HG03175 (cell line): ENCODE results near the gene TLCD3B.
A peak's percentile ranks its signal among the peaks of the same experiment; 100 is the strongest.
"Not testable (repeated sequence)": the region's sequence is repeated elsewhere in the genome, so short reads cannot be mapped to it uniquely, and the experiment has no call there.

ENCODE experiments used
- ATAC-seq: cut with Tn5 transposase; IDR thresholded peaks from one replicate; pipeline ENCODE4 v1.9.1; 2021; ENCODE audit warnings: mild to moderate bottlenecking, moderate library complexity; ENCODE audit not compliant: unreplicated experiment

TLCD3B gene

GRCh38 chr16:30063278-30063892, 32.3 kb upstream of the TLCD3B start:
- no peak for ATAC-seq

DNA sequence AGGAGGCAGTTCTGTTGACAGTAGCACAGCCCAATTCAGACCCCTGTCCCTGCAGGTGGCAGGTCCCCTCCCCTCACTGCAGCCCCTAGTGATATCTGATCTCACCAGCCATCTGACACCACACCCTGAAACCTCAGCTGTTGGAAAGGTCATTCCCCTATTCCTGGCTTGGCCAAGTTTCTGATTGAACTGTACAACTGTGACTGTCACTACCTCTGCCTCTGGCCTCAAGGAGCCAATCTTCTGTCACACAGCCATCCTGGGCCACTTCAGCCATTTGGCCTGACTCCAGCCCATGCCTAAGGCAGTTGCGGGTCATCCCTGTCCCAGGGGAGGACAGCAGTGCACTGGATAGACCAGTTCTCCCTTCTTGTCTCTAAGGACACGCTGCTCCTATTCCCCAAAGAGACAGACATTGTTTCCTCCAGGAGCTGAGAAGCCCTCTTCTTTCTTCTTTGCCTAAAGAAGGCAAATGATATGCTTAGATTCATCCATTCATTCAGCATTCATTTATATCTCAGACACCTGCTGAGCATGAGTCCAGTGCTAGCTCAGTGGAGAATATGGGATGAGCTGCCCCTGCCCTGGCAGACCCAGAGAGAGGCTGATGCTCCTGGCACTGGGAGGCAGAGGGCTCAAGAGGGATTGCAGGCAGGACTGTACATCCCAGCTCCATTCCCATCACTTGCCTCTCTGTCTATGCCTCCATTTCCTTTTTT, 29.9 kb upstream of the TLCD3B start:
- no peak for ATAC-seq

DNA sequence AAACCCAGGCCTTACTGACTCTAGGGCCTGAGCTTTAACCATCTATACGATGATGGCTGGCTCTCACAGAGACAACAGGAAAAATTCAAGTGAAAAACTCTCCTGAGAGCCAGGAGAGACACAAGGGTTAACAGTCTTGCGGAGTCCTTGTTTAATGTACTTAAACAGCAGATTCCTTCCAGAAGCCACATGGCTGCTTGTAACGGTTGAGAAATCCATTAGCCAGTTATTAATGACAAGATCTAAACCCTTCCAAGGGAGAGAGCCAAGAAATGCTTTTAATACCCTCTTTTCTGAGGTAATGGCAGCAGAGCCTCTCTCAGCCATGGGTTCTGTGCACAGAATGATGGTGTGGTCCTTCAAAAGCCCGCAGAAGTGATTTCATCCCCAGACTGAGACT, 29.3 kb upstream of the TLCD3B start:
- ATAC-seq, result no peak

DNA sequence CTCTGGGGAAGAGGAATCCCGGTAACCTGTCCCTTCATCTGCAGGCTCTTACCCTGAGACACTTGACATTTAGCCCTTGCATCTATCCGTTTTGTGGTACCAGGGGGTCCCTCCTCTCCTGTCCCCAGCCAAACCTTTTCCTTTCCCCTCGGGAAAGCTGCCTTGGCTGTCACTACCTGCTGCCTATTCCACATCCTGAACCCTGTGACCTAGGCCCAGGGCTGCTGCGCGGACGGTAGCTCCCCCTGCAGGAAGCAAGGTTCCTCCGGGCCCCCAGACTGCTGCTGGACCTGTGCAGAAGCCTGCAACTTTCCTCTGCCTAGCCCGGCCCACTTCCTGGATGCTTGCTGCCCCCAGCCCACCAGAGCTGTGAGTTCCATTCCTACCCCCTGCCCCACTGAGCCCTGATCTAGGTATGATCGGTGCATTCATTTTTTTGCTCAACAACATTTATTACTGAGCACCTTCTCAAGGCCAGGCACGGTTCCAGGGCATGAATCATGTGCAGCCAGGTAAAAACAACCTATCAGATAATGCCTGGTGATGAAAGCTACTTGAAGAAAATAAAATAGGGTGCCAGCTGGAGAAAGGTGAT, 24.0 kb upstream of the TLCD3B start:
- ATAC-seq, result no peak

GRCh38 chr16:30054451-30054850, 23.4 kb upstream of the TLCD3B start:
- no peak for ATAC-seq

DNA sequence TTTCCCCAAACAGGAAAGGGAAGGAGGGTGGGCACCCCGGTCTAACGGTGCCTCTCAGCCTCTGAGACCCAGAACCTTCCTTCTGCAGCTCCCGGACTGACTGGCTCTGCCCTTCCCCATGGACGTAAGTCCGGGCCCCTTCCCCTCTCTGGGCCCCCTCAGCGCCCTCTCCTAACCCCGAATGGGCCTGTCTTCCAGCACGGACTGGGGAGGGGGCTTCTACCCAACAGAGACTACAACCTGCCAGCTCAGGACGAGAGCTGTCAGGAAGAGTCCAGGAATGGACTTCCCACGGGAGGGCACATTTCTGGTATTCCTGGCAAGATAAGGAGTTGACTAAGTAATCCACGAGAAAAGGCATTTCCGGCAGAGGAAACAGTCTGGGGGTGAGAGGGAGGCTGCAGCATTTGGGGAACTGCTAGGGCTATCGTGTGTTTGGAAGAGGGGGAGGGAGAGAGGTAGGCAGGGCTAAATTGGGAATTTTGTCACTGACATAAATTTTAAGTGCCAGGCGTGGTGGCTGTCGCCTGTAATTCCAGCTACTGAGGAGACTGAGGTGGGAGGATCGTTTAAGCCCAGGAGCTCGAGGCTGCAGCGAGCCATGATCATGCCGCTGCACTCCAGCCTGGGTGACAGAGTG, 22.4 kb upstream of the TLCD3B start:
- no peak for ATAC-seq

DNA sequence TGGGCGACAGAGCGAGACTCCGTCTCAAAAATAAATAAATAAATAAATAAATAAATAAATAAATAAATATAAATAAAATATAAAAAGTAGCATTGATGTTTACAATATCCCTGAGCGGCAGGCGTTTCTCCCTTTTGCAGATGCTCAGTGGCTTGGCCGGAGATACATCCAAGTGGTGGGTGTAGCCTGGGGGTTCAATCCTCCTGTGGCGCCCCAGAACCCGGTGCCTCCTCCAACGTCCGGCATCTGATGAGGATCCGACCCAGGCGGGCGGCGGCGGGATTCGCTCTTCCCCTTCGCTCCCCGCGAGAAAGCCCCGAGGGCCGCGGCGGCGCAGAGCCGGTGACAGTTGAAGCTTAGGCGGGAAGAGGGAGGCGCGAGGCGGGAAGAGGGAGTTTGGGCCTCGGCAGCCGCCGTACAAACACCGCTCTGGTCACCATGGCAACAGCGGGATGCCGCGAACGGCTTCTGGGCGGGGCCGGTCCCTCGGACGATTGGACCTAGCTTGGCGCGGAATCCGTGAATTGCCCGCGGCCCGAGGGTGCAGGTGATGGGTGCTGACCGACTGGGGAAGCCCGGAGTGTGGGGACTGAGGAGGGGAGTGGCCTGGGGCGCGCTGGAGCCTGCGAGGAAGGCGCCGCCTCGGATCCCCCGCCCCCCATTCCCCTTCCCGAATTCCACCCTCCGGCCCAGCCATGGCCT, 21.8 kb upstream of the TLCD3B start:
- peak; percentile 74 for ATAC-seq

GRCh38 chr16:30051518-30051917, 20.4 kb upstream of the TLCD3B start:
- ATAC-seq, result no peak

GRCh38 chr16:30049871-30050270, 18.8 kb upstream of the TLCD3B start:
- no peak for ATAC-seq

DNA sequence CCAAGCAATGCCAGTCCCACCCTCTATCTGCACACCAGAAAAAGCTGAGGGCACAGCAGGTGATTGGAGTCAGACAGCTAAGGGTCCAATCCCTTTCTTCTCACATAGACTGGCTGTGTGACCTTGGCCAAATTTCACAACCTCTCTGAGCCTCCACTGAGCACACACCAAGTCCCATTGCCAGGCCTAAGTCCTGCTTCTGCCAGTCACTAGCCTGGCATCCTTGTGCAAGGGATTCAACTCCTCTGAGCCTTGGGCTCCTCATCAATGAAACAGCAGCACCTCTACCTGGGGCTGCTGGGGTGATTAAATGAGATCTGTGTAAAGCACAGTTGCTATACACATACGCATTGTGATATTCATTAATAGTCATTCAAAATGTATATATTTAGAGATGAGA, 15.5 kb upstream of the TLCD3B start:
- ATAC-seq, result no peak

GRCh38 chr16:30046178-30046577, 15.1 kb upstream of the TLCD3B start:
- ATAC-seq, result no peak

DNA sequence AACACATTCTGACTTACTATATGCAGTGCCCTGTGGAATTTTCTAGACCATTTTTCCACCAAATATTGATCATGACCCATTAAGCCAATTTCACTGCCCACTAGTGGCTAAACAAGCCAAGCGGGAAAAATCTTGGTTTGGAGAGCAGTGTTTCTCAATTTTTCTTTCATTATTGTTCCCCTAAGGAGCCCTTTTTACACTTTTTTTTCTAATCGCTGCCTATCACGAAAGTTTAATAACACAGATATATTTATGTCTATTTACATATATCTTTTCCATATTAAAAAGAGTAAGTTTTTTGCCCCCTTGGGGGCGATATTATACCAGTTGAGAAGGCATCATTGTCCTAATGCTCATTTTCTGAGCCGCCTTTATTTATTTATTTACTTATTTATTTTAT, 10.8 kb upstream of the TLCD3B start:
- ATAC-seq, result no peak

DNA sequence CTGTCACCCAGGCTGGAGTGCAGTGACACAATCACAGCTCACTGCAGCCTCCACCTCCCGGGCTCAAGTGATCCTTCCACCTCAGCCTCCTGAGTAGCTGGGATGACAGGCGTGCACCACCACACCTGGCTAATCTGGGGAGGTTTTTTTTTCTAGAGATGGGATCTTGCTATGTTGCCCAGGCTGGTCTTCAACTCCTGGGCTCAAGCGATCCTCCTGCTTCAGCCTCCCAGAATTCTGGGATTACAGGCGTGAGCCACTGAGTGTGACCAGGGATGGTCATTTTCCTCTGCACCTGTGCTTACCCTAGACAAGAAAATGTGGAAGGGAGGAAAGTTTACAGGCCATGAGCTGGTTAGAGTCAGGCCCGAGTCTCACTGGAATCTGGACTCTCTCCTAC, 9.6 kb upstream of the TLCD3B start:
- ATAC-seq, result not testable (repeated sequence)

DNA sequence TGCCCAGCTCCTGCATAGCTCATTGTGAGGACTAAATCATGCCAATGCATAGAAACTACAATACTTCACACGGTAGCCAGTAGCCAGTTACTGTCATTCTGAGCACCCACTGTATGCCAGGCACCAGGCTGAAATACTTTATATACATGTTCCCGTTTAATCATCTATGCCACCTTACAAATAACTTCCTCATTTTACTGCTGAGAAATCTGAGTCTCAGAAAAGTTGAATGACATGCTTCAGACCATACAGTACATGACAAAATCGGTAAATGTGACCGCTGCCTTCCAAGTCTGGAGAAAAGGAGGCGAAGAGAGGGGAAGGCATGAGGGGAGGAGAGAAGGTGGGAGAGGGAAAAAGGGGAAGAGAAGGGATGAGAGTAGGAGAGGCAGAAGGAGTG, 9.2 kb upstream of the TLCD3B start:
- no peak for ATAC-seq

DNA sequence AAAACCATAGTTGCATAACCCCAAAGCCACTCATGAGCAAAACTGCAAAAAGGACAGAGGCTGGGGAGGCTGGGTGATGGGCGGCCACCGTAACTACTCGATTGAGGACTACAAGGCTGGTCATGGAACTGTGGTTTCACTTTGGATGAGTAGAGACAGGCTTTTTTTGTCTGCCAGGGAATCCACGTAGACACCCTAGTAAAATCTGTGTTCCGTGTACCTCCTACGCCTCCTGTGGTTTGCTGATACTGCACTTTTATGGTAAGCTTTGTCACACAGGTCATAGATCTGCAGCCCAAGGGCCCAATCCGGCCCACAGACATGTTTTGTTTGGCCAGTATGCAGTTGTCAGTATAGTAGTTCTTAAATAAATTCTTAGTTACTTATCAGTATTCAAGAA, 2.2 kb upstream of the TLCD3B start:
- no peak for ATAC-seq

DNA sequence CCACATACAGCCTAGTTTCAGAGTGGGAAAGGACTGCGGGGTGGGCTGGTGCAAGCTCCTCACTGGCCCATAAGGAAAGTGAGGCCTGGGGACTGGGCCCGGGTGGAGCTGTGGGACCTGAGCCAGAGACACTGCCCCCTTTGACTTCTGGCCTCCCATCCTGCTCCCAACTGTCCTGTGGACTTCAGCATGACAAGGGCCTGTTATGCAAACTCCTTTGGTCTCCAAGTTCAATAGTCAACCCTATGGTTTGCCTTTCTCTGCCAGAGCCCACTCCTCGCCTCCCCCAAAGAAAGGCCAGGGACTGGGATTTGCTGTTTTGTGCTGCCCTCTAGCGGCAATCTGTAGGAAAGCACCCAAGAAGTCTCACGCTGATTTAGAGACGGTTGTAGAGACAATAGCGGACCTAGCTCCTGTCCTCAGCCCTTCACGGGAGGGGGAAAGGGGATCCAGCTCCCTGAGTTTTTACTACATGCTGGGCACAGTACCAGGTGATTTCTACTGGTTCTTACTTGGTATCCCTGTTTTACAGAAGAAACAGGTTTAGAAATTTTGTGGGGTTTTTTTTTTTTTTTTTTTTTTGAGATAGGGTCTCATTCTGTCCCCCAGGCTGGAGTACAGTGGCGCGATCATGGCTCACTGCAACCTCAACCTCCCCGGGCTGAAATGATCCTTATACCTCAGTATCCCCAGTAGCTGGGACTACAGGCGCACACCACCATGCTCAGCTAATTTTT, 1.2 kb upstream of the TLCD3B start:
- ATAC-seq, result no peak

DNA sequence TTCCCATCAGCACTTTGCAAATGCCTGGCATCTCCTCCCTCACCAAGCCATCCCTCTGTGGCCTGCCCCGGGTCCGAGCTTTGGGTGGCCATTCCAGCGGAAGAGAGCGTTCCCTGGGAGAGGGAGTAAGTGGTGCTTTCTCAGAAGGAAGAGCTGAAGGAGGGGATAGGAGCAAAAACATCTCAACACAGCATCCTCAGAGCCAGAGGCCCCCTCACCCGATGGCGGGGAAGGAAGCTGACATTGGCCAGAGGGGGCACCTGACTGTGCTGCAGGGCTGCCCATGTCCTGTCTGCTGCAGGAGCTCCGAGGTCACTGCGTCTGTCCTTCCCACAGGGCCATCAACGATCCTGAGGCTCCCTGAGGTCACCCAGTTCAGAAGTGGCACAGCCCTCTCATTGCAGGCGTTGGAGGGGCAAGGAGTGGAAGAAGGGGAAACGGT, 427 bp upstream of the TLCD3B start:
- ATAC-seq, result no peak

DNA sequence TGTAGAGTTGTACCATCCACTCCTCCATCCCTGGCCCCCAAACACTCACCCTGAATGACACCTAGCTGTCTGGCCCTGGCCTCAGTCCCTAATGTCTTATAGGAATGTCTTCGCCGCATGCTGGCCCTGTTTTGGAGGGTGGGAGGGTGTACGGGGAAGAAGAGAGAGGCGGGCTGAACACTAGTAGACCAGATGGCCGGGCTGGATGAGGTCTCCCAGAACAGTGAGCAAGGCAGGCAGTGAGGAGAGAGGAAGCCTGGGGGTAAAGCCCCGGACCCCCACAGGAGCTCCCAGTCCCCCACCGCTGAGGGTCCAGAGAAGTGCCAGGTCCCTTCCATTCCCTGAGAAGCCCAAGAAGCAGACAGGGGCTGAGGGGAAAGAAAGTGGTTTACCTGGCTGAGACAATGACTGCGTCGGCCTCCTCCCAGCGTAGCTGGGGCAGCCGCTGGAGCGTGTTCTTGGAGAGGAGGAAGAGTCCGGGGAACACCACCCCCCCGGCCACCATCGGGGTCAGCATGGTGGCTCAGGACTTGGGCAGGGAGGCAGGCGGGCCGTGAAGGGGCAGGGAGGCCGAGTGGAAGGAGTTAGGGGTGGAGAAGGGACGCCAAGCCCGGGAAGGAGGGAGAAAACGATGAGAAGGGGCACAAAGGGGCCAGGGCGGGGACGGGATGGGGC, 923 bp downstream of the TLCD3B start:
- no peak for ATAC-seq

DNA sequence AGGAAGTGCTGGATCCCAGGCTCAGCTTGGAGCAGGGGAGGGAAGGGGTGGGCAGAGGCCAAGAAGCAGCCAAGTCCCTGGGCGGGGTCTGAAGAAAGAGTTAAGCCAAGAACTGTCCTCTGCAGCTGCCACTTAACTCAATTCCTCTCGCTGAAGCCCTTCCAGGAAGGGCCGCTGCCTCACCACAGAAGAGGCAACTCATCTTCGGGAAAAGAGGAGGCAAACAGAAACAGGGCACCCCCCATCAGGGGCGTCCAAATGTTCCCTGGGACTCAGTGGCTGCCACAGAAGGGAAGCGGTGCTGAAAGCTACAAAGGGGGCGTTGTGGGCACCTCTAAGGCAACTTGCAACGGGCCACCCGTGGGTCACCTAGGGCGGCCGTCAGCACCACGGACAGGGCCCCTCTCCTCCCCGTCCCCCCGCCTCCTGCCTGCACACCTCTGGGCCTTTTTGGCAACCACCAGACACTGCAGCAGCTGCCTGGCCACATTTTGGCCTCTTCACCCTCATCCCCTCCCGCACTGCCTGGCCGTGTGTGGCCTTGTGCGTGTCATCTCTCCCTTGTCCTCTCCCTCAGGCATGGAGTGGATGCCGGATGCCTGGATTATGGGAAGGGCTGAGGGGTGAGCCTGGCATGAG, 2.5 kb downstream of the TLCD3B start:
- ATAC-seq, result no peak
